DOHH2 (cell line): ENCODE measurements around the gene ZNF639.

ENCODE experiments used
- CTCF ChIP-seq: fragments of 200-600 bp; sonication (generic); IDR thresholded peaks from one replicate; pipeline ENCODE4 v1.5.1; 2014; ENCODE audit warnings: antibody characterized with exemption, mild to moderate bottlenecking, low read depth, low read length; ENCODE audit not compliant: poor library complexity, severe bottlenecking
- EZH2phosphoT487 ChIP-seq: fragments of 200-600 bp; sonication (generic); IDR thresholded peaks from 2 replicates; pipeline ENCODE4 v1.6.1; 2017; ENCODE audit warnings: borderline replicate concordance, mild to moderate bottlenecking, antibody characterized with exemption, low read length, moderate library complexity, mixed read lengths

- TF ChIP-seq CTCF (no peak), EZH2phosphoT487 (no peak)
Observed at GRCh38 chr3:179363332-179363731, 40.5 kb downstream of the ZNF639 start.
